SKM-1 (cell line): Measurements from ENCODE around the gene ZNF485.
"Not testable (repeated sequence)": the region's sequence is repeated elsewhere in the genome, so short reads cannot be mapped to it uniquely, and the experiment has no call there.

Source experiments
- DNase-seq: peaks from one replicate; lab custom pipeline; 2025; ENCODE audit not compliant: unreplicated experiment; lab: John Stamatoyannopoulos, UW

Gene ZNF485

DNA sequence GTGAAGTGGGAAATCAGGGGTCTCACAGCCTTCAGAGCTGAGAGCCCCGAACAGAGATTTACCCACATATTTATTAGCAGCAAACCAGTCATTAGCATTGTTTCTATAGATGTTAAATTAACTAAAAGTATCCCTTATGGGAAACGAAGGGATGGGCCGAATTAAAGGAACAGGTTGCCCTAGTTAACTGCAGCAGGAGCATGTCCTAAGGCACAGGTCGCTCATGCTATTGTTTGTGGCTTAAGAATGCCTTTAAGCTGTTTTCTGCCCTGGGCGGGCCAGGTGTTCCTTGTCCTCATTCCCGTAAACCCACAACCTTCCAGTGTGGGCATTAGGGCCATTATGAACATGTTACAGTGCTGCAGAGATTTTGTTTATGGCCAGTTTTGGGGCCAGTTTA lies 4.7 kb upstream of the ZNF485 start:
- not testable (repeated sequence) for DNase-seq

- DNase-seq: no peak
These were observed 352 bp upstream of the ZNF485 start for GRCh38 chr10:43605850-43606322.

DNA sequence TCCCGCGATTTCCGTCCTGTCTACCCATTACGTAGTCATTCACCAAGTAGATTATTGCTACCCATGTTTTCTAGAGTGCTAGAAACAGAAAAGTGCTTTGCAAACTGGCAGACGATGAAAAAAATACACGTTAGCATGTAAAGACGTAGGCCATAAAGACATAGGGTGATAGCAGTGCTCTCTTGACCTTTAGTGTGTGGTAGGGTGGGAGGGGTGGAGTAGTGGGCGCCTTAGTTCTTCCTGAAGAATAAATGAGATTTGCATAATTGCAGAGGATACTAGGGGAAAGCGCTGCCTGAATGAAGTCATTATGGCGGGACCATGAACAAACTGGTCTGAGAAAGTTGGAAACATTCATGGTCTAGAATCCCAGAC lies 948 bp downstream of the ZNF485 start:
- DNase-seq: no peak

DNA sequence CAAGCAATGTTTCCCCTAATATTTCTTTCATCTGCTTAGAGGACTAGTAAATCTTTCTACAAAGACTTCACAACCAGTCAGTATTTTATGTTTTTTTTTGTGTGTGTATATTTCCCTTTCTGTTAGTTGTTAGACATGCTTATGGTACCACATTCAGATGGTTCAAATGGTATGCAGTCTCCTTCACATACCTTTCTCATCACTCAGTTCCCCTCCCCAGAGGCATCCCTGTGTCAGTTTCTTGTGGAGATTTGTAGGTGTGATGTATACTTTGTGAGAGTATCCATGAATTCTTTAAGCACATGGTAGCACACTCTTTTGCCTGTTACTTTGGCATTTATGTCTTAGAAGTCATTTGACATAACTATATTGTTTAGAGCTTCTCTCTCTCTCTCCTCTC lies 4.4 kb downstream of the ZNF485 start:
- no peak for DNase-seq

DNA sequence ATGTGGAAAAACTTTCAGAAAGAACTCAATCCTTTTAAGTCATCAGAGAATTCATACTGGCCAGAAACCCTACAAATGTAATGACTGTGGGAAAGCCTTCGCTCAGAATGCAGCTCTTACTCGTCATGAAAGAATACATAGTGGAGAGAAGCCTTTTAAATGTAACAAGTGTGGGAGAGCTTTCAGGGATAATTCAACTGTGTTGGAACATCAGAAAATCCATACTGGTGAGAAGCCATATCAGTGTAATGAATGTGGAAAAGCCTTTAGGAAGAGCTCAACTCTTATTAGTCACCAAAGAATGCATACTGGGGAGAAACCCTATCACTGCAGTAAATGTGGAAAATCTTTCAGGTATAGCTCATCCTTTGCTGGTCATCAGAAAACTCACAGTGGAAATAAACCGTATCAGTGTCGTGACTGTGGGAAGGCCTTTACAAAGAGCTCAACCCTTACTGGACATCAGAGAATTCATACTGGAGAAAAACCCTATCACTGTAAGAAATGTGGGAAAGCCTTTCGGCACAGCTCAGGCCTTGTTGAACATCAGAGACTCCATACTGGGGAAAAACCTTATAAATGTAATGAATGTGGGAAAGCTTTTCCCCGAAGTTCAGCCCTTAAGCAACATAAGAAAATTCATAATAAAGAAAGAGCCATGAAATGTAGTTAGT lies 10.6 kb downstream of the ZNF485 start:
- no peak for DNase-seq

DNA sequence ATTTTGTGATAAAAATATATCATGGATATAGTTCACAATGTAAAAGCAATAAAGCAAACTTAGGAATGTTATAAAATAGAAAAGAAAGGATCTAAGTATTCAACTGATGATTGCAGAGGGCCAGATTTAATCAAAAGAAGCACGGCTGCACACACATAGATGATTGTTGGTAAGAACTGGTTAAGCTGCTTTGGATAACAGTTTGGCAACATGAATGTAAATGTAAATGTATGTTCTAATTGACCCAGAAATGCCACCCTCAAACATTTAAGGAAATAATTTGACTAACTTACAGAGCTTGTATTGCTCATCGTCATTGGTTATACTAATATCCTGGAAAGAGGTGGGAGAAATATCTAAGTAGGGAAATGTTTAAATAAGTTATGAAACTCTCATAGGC lies 13.1 kb downstream of the ZNF485 start:
- no peak for DNase-seq

DNA sequence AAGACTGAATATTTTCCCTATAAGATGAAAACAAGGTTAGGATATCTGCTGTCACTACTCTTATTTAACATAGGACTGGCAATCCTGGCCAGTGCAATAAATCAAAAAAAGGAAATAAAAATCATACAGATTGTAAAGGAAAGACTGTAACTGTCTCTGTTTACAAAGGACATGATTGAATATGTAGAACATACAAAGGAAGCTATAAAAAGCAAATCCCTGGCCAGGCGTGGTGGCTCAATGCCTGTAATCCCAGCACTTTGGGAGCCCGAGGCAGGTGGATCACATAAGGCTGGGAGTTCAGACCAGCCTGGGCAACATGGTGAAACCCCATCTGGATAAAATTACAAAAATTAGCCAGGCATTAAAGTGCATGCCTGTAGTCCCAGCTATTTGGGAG lies 15.8 kb downstream of the ZNF485 start:
- no peak for DNase-seq

GRCh38 chr10:43623351-43623750 lies 17.1 kb downstream of the ZNF485 start:
- no peak for DNase-seq

GRCh38 chr10:43627942-43628341 lies 21.7 kb downstream of the ZNF485 start:
- DNase-seq: no peak

GRCh38 chr10:43628956-43629355 lies 22.7 kb downstream of the ZNF485 start:
- no peak for DNase-seq

DNA sequence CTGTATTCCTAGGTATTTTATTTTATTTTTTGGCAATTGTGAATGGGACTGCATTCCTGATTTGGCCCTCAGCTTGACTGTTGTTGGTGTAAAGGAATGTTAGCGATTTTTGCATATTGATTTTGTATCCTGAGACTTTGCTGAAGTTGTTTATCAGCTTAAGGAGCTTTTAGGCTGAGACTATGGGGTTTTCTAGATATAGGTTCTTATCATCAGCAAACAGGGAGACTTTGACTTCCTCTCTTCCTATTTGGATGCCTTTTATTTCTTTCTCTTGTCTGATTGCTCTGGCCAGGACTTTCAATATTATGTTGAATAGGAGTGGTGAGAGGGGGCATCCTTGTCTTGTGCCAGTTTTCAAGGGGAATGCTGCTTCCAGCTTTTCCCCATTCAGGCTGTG lies 29.6 kb downstream of the ZNF485 start:
- not testable (repeated sequence) for DNase-seq

DNA sequence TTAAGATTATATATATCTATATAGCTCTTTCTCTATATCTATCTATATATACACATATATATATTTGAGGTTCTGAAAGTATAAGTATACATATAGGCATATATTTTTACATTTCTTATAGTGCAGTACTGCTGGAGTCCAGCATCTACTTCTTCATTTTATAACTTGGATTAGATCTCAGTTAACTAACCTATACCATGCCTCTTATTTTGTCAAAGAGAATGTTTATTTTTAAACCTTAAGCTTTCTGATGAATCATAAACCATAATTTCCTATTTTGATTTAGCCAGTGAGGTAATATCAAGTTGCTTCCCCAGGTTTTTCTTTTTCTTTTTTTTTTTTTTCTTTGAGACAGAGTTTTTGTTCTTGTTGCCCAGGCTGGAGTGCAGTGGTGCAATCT lies 34.4 kb downstream of the ZNF485 start:
- DNase-seq: no peak

GRCh38 chr10:43644252-43644651 lies 38.0 kb downstream of the ZNF485 start:
- DNase-seq: no peak

GRCh38 chr10:43645866-43646265 lies 39.6 kb downstream of the ZNF485 start:
- no peak for DNase-seq

- DNase-seq: no peak
These were observed 41.3 kb downstream of the ZNF485 start for GRCh38 chr10:43647576-43647975.

DNA sequence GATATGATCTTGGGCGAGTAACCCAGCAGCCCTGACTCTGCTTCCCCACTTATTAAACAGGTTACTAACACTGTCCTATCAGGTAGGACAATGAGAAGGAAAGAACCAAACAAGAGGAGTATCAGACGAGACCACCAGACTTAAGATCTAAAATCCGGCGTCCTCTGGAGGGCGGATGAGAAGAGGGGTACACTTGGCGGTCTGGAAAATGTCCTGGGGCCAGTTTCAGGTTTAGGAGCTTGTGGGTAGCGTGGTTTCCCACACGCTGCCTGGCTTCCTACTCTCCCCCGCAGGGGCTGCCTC lies 41.8 kb downstream of the ZNF485 start:
- DNase-seq: no peak

- peak; percentile 71 for DNase-seq
These were observed 42.4 kb downstream of the ZNF485 start, which contains the start of gene ZNF32 for GRCh38 chr10:43648398-43649184. TSS of gene ZNF32 (minus strand) at chr10:43648881. CDS start at chr10:43646133, 2,748 bp downstream.

- DNase-seq: no peak
These were observed 42.9 kb downstream of the ZNF485 start for GRCh38 chr10:43649185-43649523.

DNA sequence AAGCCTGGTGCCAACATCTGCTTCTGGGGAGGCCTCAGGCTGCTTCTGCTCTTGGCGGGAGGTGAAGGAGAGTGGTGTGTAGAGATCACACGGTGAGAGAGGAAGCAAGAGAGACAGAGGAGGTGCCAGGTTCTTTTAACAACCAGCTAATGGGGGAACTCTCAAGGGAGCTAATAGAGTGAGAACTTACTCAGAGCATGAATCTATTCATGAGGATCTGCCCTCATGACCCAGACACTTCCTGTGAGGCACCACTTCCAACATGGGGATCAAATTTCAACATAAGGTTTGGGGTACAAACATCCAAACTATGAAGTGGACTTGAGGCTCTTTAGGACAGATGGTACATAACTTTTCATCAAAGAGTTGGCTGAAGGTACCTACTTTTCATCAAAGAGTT lies 47.5 kb downstream of the ZNF485 start:
- DNase-seq: no peak

- DNase-seq: no peak
These were observed 49.1 kb downstream of the ZNF485 start for GRCh38 chr10:43655311-43655710.

- DNase-seq: no peak
These were observed 52.0 kb downstream of the ZNF485 start for GRCh38 chr10:43658227-43658626.

GRCh38 chr10:43665054-43665453 lies 58.8 kb downstream of the ZNF485 start:
- no peak for DNase-seq

DNA sequence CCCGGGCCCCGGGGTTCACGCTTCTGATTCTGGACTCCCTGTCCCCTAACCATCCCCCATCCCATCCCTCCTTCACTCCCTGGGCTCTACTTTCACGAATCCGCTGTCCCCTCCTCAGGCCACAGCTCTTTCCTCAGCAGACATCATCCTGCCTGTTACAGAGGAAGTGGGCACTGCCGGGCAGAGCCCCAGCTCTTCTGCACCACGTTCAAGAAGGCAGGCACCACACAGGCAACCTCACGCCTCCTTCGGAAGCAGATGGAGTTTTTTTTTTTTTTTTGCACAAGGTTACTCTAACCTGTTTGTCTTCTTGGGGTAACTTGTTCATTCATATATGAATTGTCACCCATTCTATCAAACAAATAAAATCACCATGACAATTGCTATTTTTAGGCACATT lies 60.3 kb downstream of the ZNF485 start:
- no peak for DNase-seq
